OCI-LY1 (cell line): Measurements from ENCODE around the gene CDC42EP3.

ENCODE experiments used
- H2AFZ ChIP-seq: fragments of 200-600 bp; sonication (generic), shearing (Covaris generic); 2 replicates; pipeline ENCODE4 v1.6.0; 2014; ENCODE audit warnings: antibody characterized with exemption, mild to moderate bottlenecking, low read length
- H3F3A ChIP-seq: fragments of 200-600 bp; sonication (generic), shearing (Covaris generic); 2 replicates; pipeline ENCODE4 v1.6.0; 2014; ENCODE audit warnings: mild to moderate bottlenecking, antibody characterized with exemption, low read length, moderate library complexity; ENCODE audit not compliant: insufficient read depth
- H3K27ac ChIP-seq: fragments of 200-600 bp; sonication (generic); 2 replicates; pipeline ENCODE4 v1.5.1; 2014; ENCODE audit warnings: low read length, mixed run types, mild to moderate bottlenecking, low read depth; ENCODE audit not compliant: poor library complexity, severe bottlenecking
- H3K27me3 ChIP-seq: fragments of 200-600 bp; sonication (generic); 2 replicates; pipeline ENCODE4 v1.6.0; 2014; ENCODE audit warnings: antibody characterized with exemption, mild to moderate bottlenecking, low read length, moderate library complexity; ENCODE audit not compliant: insufficient read depth
- H3K36me3 ChIP-seq: fragments of 200-600 bp; sonication (generic); 2 replicates; pipeline ENCODE4 v1.6.1; 2014; ENCODE audit warnings: mild to moderate bottlenecking, antibody characterized with exemption, low read length, moderate library complexity, mixed read lengths; ENCODE audit not compliant: insufficient read depth
- H3K4me1 ChIP-seq: fragments of 200-600 bp; sonication (generic); 2 replicates; pipeline ENCODE4 v1.5.1; 2014; ENCODE audit warnings: mild to moderate bottlenecking, low read length, moderate library complexity; ENCODE audit not compliant: insufficient read depth, severe bottlenecking
- H3K4me2 ChIP-seq: fragments of 200-600 bp; sonication (generic), shearing (Covaris generic); 2 replicates; pipeline ENCODE4 v1.6.1; 2014; ENCODE audit warnings: low read length
- H3K4me3 ChIP-seq: fragments of 200-600 bp; sonication (generic); 2 replicates; pipeline ENCODE4 v1.5.1; 2014; ENCODE audit warnings: low read length, low read depth, mild to moderate bottlenecking, mixed read lengths; ENCODE audit not compliant: poor library complexity, severe bottlenecking
- H3K79me2 ChIP-seq: fragments of 200-600 bp; shearing (Covaris generic); 2 replicates; pipeline ENCODE4 v1.6.1; 2016; ENCODE audit warnings: mixed run types, low read length, mixed read lengths; ENCODE audit not compliant: insufficient read depth
- H3K9ac ChIP-seq: fragments of 200-600 bp; sonication (generic), shearing (Covaris generic); 2 replicates; pipeline ENCODE4 v1.6.1; 2014; ENCODE audit warnings: mild to moderate bottlenecking, low read length, mixed read lengths
- H3K9me2 ChIP-seq: fragments of 200-600 bp; sonication (generic), shearing (Covaris generic); 2 replicates; pipeline ENCODE4 v1.6.1; 2014; ENCODE audit warnings: low read depth, mild to moderate bottlenecking, low read length, mixed read lengths
- H3K9me3 ChIP-seq: fragments of 200-600 bp; shearing (Covaris generic); 2 replicates; pipeline ENCODE4 v1.6.1; 2014; ENCODE audit warnings: low read length, mixed read lengths
- H4K20me1 ChIP-seq: fragments of 200-600 bp; sonication (generic), shearing (Covaris generic); 2 replicates; pipeline ENCODE4 v1.6.0; 2016; ENCODE audit warnings: mild to moderate bottlenecking, low read length; ENCODE audit not compliant: insufficient read depth
- CTCF ChIP-seq: fragments of 200-600 bp; sonication (generic), shearing (Covaris generic); IDR thresholded peaks from 2 replicates; pipeline ENCODE4 v1.5.1; 2017; ENCODE audit warnings: mild to moderate bottlenecking, antibody characterized with exemption, low read length, moderate library complexity, mixed read lengths
- EZH2 ChIP-seq: fragments of 200-600 bp; sonication (generic), shearing (Covaris generic); IDR thresholded peaks from 2 replicates; pipeline ENCODE4 v1.8.0; 2017; ENCODE audit warnings: borderline replicate concordance, mixed run types, mild to moderate bottlenecking, antibody characterized with exemption, low read length, moderate library complexity, mixed read lengths

Gene CDC42EP3, protein sequence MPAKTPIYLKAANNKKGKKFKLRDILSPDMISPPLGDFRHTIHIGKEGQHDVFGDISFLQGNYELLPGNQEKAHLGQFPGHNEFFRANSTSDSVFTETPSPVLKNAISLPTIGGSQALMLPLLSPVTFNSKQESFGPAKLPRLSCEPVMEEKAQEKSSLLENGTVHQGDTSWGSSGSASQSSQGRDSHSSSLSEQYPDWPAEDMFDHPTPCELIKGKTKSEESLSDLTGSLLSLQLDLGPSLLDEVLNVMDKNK

GRCh38 chr2:37671009-37671815, at the start of gene CDC42EP3:
TSS of gene CDC42EP3 (minus strand) at chr2:37671642. CDS start at chr2:37646587, 25,055 bp downstream.
- Histone ChIP-seq H3K4me1 (peaks cover 43% of the 10 kb centered on the region), H4K20me1 (no peaks in the 10 kb centered on the region), H3K27ac (peak within 1 kb of the TSS; percentile 21), H3K9me2 (no peaks in the 10 kb centered on the region), H3K4me2 (peak within 1 kb of the TSS; percentile 96), H3F3A (0 out of 2 replicates have a peak, but pooled peaks cover 6% of the 10 kb centered on the region), H3K27me3 (no peaks in the 10 kb centered on the region), H3K9ac (peak within 1 kb of the TSS; percentile 84), H3K9me3 (no peaks in the 10 kb centered on the region), H3K79me2 (no peaks in the 10 kb centered on the region), H3K4me3 (peak within 1 kb of the TSS; percentile 98), H3K36me3 (no peaks in the 10 kb centered on the region), H2AFZ (peak within 1 kb of the TSS; percentile 74)
- no peak for TF ChIP-seq CTCF
- TF ChIP-seq EZH2 = no peak

DNA sequence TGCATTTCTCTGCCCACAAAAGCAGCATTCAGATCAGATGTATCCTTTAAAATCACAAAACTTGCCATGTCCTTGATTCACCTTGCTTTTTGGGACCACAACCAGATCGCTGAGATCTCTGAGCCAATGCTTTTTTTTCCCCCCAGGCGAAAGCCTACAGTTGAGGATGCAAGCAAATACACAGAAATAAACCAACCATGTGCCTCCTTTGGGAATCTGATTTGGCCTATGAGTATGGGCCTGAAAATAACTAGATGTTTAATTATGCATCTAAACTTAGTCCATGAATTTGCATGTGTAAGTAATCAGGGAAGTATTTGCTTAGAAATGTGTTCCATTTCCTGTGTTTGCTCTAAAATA, 49.7 kb upstream of the CDC42EP3 start:
- H3K4me3 ChIP-seq = no peak overlapping the region
- H3K36me3 ChIP-seq = no peaks in the 10 kb centered on the region
- no peaks in the 10 kb centered on the region for H3K27me3 ChIP-seq
- no peak overlapping the region for H3K4me2 ChIP-seq
- H4K20me1 ChIP-seq = no peaks in the 10 kb centered on the region
- TF ChIP-seq CTCF = no peak
- TF ChIP-seq EZH2 = no peak
- no peak overlapping the region for H3K9ac ChIP-seq
- H3K27ac ChIP-seq = no peak overlapping the region
- H2AFZ ChIP-seq = no peak overlapping the region
- H3F3A ChIP-seq = no peaks in the 10 kb centered on the region
- H3K79me2 ChIP-seq = no peaks in the 10 kb centered on the region
- no peaks in the 10 kb centered on the region for H3K9me3 ChIP-seq
- no peaks in the 10 kb centered on the region for H3K4me1 ChIP-seq
- no peaks in the 10 kb centered on the region for H3K9me2 ChIP-seq

- H3F3A ChIP-seq = no peaks in the 10 kb centered on the region
- no peaks in the 10 kb centered on the region for H3K79me2 ChIP-seq
- H3K4me2 ChIP-seq = no peak overlapping the region
- no peaks in the 10 kb centered on the region for H4K20me1 ChIP-seq
- no peaks in the 10 kb centered on the region for H3K36me3 ChIP-seq
- H3K9ac ChIP-seq = no peak overlapping the region
- H3K9me2 ChIP-seq = no peaks in the 10 kb centered on the region
- no peaks in the 10 kb centered on the region for H3K9me3 ChIP-seq
- H2AFZ ChIP-seq = no peak overlapping the region
- no peaks in the 10 kb centered on the region for H3K4me1 ChIP-seq
- H3K27me3 ChIP-seq = no peaks in the 10 kb centered on the region
- TF ChIP-seq CTCF (no peak), EZH2 (no peak)
- H3K27ac ChIP-seq = no peak overlapping the region
- no peak overlapping the region for H3K4me3 ChIP-seq
Measured at GRCh38 chr2:37720533-37721200, 49.2 kb upstream of the CDC42EP3 start.
